Neutrophil (primary cell): ENCODE results near the gene ITGB2.

Experiments used
- H3K27ac ChIP-seq: fragments of 200-600 bp; sonication (generic); 2 replicates; pipeline ENCODE4 v1.5.1; 2016; ENCODE audit warnings: mild to moderate bottlenecking, moderate library complexity
- H3K27me3 ChIP-seq: fragments of 200-600 bp; sonication (generic); 2 replicates; pipeline ENCODE4 v1.6.0; 2016; ENCODE audit warnings: mild to moderate bottlenecking
- H3K36me3 ChIP-seq: fragments of 200-600 bp; sonication (generic); 2 replicates; pipeline ENCODE4 v1.5.1; 2017
- H3K4me1 ChIP-seq, 2 experiments: fragments of 200-600 bp in 1 of 2; sonication (generic) in 1 of 2; 1 replicate in 1 of 2; 2 replicates in 1 of 2; pipeline versions ENCODE4 v1.5.1 to v1.6.1; 2013 to 2016; ENCODE audit warnings: low read depth in 1 of 2, low read length in 1 of 2, mild to moderate bottlenecking in 1 of 2, moderate library complexity in 1 of 2; ENCODE audit not compliant: control insufficient read depth in 1 of 2, insufficient read depth in 1 of 2
- H3K4me3 ChIP-seq, 2 experiments: fragments of 200-600 bp in 1 of 2; sonication (generic) in 1 of 2; 1 replicate in 1 of 2; 2 replicates in 1 of 2; pipeline ENCODE4 v1.5.1; 2013 to 2016; ENCODE audit warnings: low read depth in 1 of 2, low read length in 1 of 2, mild to moderate bottlenecking in 1 of 2, moderate library complexity in 1 of 2
- H3K9me3 ChIP-seq: fragments of 200-600 bp; sonication (generic); 2 replicates; pipeline ENCODE4 v1.5.1; 2016
- TF ChIP-seq, protein P1 (sequence below): fragments of 200-600 bp; sonication (generic); IDR thresholded peaks from 2 replicates; pipeline ENCODE4 v1.5.1; 2016; ENCODE audit warnings: antibody characterized with exemption

ITGB2 gene

GRCh38 chr21:44836349-44836665 lies 84.4 kb downstream of the ITGB2 start:
- no peak overlapping the region for H3K27ac ChIP-seq
- TF ChIP-seq, protein P1, sequence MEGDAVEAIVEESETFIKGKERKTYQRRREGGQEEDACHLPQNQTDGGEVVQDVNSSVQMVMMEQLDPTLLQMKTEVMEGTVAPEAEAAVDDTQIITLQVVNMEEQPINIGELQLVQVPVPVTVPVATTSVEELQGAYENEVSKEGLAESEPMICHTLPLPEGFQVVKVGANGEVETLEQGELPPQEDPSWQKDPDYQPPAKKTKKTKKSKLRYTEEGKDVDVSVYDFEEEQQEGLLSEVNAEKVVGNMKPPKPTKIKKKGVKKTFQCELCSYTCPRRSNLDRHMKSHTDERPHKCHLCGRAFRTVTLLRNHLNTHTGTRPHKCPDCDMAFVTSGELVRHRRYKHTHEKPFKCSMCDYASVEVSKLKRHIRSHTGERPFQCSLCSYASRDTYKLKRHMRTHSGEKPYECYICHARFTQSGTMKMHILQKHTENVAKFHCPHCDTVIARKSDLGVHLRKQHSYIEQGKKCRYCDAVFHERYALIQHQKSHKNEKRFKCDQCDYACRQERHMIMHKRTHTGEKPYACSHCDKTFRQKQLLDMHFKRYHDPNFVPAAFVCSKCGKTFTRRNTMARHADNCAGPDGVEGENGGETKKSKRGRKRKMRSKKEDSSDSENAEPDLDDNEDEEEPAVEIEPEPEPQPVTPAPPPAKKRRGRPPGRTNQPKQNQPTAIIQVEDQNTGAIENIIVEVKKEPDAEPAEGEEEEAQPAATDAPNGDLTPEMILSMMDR, result no peak
- no peaks in the 10 kb centered on the region for H3K4me1 ChIP-seq
- H3K27me3 ChIP-seq, result no peaks in the 10 kb centered on the region
- H3K4me3 ChIP-seq, result no peak overlapping the region
- H3K9me3 ChIP-seq, result no peaks in the 10 kb centered on the region
- no peaks in the 10 kb centered on the region for H3K36me3 ChIP-seq
